GM12878 (cell line): ENCODE results near the gene TMEM259. TPM values are rescaled to one million over a fixed set of nuclear protein-coding genes. Genes with fewer than 3 reads are reported as not detected.

Experiments
- BCLAF1 ChIP-seq: fragments of 450-650 bp; IDR thresholded peaks from 2 replicates; pipeline ENCODE4 v1.6.1; 2017; ENCODE audit warnings: antibody characterized with exemption, mild to moderate bottlenecking, moderate library complexity
- CREM ChIP-seq: IDR thresholded peaks from 2 replicates; pipeline ENCODE4 v1.6.1; 2014; ENCODE audit warnings: antibody characterized with exemption, low read depth
- HDGF ChIP-seq: fragments of 450-650 bp; IDR thresholded peaks from 2 replicates; pipeline ENCODE4 v1.6.1; 2016; ENCODE audit warnings: antibody characterized with exemption
- PAX5 ChIP-seq: IDR thresholded peaks from 2 replicates; pipeline ENCODE4 v1.6.1; 2011; ENCODE audit warnings: low read depth, low read length, borderline replicate concordance
- ZNF687 ChIP-seq: fragments of 450-650 bp; IDR thresholded peaks from 2 replicates; pipeline ENCODE4 v1.6.1; 2017; ENCODE audit warnings: mild to moderate bottlenecking, moderate library complexity
- polyA plus RNA-seq, 11 experiments: library from polyadenylated mRNA; depleted of rRNA in 4 of 11; unstranded in 6 of 11; stranded (reverse) in 5 of 11; fragments of >200 nt; fragmentation: Nextera tagmentation in 4 of 11; fragmentation: Illumina TruSeq in 1 of 11; extraction: Ambion mirVana in 4 of 11; extraction: Trizol in 1 of 11; gene quantifications; 1 replicate in 1 of 11; 2 replicates in 10 of 11; pipeline versions ENCODE4 v1.2.1 to v1.2.3, GENCODE V29; 2011 to 2016; ENCODE audit warnings: inconsistent platforms in 2 of 11, missing spikeins in 2 of 11, low read depth in 1 of 11
- total RNA-seq, 4 experiments: library from RNA; depleted of rRNA in 3 of 4; stranded (reverse); fragments of >200 nt in 3 of 4; fragmentation: Illumina TruSeq in 1 of 4; extraction: Trizol in 1 of 4; gene quantifications; 2 replicates each; pipeline versions ENCODE4 v1.2.1 to v1.2.3, GENCODE V29; 2013 to 2021

The TMEM259 gene
- total and polyA plus RNA-seq, 10 of the 15 experiments (the other 5 are each of a cell fraction or from before 2014, with no cell fraction given), result 0.43 to 184 (median 62.0) TPM

- TF ChIP-seq ZNF687 (no peak), CREM (peak; percentile 67), HDGF (peak; percentile 80), PAX5 (peak; percentile 35; the same call in 1 of the 2 replicates), BCLAF1 (0 out of 2 replicates have a peak, but pooled peaks have one; percentile 11)
Observed at GRCh38 chr19:1039646-1040475, 18.9 kb upstream of the TMEM259 start, which contains the start of gene ABCA7 (continued).
